Sigmoid colon (tissue), 4 donors: Measurements from ENCODE around the gene BORCS8.

Experiments
- EP300 ChIP-seq, 4 donors: sonication (generic); formaldehyde crosslinking; IDR thresholded peaks; one replicate each; pipeline ENCODE4 v1.6.1; 2017; ENCODE audit warnings: antibody characterized with exemption in 4 of 4
- TF ChIP-seq, protein P1 (sequence below), 4 experiments: fragments of 450-650 bp in 3 of 4; fragments of 200-600 bp in 1 of 4; IDR thresholded peaks; one replicate each; pipeline ENCODE4 v1.5.1; 2016 to 2019; ENCODE audit warnings: antibody characterized with exemption in 4 of 4, mild to moderate bottlenecking in 3 of 4, moderate library complexity in 2 of 4

DNA sequence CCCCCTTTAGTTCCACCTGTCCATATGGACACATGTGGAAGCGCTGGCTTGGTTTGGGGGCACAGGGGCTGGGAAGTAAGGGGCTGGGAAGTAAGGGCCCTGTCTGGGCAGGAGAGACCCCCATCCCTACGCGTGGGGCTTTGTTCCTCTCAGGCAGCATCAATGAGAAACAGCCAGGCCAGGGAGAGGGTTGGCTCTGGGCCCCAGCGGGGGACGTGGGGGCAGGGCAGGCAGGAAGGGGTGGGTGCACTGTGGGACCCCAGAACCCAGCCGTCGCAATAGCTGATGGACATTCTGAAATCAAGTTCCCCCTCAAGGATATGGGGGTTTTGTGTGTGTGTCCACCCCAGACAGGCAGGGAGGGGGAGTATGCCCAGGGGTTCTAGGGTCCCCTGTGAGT is 21.0 kb upstream of the BORCS8 start:
- no peak for TF ChIP-seq EP300 (IDR thresholded peaks at IDR 0.05)
- TF ChIP-seq, protein P1, sequence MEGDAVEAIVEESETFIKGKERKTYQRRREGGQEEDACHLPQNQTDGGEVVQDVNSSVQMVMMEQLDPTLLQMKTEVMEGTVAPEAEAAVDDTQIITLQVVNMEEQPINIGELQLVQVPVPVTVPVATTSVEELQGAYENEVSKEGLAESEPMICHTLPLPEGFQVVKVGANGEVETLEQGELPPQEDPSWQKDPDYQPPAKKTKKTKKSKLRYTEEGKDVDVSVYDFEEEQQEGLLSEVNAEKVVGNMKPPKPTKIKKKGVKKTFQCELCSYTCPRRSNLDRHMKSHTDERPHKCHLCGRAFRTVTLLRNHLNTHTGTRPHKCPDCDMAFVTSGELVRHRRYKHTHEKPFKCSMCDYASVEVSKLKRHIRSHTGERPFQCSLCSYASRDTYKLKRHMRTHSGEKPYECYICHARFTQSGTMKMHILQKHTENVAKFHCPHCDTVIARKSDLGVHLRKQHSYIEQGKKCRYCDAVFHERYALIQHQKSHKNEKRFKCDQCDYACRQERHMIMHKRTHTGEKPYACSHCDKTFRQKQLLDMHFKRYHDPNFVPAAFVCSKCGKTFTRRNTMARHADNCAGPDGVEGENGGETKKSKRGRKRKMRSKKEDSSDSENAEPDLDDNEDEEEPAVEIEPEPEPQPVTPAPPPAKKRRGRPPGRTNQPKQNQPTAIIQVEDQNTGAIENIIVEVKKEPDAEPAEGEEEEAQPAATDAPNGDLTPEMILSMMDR (IDR thresholded peaks at IDR 0.05): no peak
